ENCODE measurements around the gene FILIP1L. TPM values are rescaled to one million over a fixed set of nuclear protein-coding genes. Genes with fewer than 3 reads are reported as not detected.
A peak's percentile ranks its signal among the peaks of the same experiment; 100 is the strongest.

The FILIP1L gene
- total and polyA plus RNA-seq, 2 of the 4 experiments (the other 2 are of a cell fraction), result 11.5 to 19.9 TPM

- H2AFZ ChIP-seq (replicated peaks; ENCODE audit: low read length, poor library complexity), result no peak overlapping the region
- no peak overlapping the region for H2AK9ac ChIP-seq (replicated peaks; ENCODE audit: low read depth, low read length, poor library complexity)
- WGBS, 2 experiments (ENCODE audit: extremely low coverage in 2 of 2, insufficient read length in 1 of 2), result no CpG with 5 or more reads among the region's 1 CpG
- CTCF ChIA-PET, result no interaction called here
- H4K91ac ChIP-seq (ENCODE audit: insufficient read depth, low read depth, low read length), result no peak overlapping the region
- H3K56ac ChIP-seq (ENCODE audit: extremely low read depth, insufficient read depth, low read length), result no peak overlapping the region
- peaks cover 29% of the 10 kb centered on the region for H3K9me1 ChIP-seq (ENCODE audit: insufficient read depth, low read length)
- H4K8ac ChIP-seq (ENCODE audit: low read depth in 2 of 2, low read length in 2 of 2), result no peak overlapping the region
- H2BK5ac ChIP-seq (ENCODE audit: low read depth, low read length, poor library complexity, severe bottlenecking), result peak overlapping the region; percentile 12
- no peak overlapping the region for H2AK5ac ChIP-seq (ENCODE audit: low read depth, low read length)
- H2BK15ac ChIP-seq (ENCODE audit: low read depth, low read length), result no peak overlapping the region
- no peaks in the 10 kb centered on the region for H3K9me3 ChIP-seq (ENCODE audit: control insufficient read depth, insufficient read depth, low read length)
- in situ Hi-C loops (cut with MboI; ENCODE audit: low sequenced_read_pairs), result loop anchor here (25.0 kb wide), 1 partner anchor 197 kb away; no protein-coding TSS in a partner anchor
- no peak overlapping the region for H3K23ac ChIP-seq (ENCODE audit: low read depth, low read length)
- H3K36me3 ChIP-seq (ENCODE audit: control insufficient read depth, insufficient read depth, low read length), result peaks cover 30% of the 10 kb centered on the region
- POLR2A ChIA-PET (ENCODE audit: unreplicated experiment), result no interaction called here
- H2BK20ac ChIP-seq (ENCODE audit: low read depth, low read length), result no peak overlapping the region
- no peak overlapping the region for H3K4me3 ChIP-seq (ENCODE audit: insufficient read depth, low read depth, low read length)
- no peaks in the 10 kb centered on the region for H3K27me3 ChIP-seq (ENCODE audit: control insufficient read depth, insufficient read depth, low read length)
- DNase-seq (peak; percentile 61), ATAC-seq (ENCODE audit: low read depth) (no peak)
- intact Hi-C loops (cut with micrococcal nuclease), result no loop called here
- no peak overlapping the region for H3K9ac ChIP-seq (ENCODE audit: low read depth, low read length)
- H4K20me1 ChIP-seq (ENCODE audit: insufficient read depth, low read length), result peaks cover 61% of the 10 kb centered on the region
- H3K27ac ChIP-seq (ENCODE audit: insufficient read depth, low read length), result no peak overlapping the region
- H2BK120ac ChIP-seq (ENCODE audit: low read depth, low read length), result no peak overlapping the region
- dilution Hi-C loops (cut with HindIII; ENCODE audit: low sequenced_read_pairs, unreplicated experiment), result no loop called here
- peak; percentile 66 for TF ChIP-seq CEBPB (IDR thresholded peaks at IDR 0.05; ENCODE audit: low read depth, low read length)
- no peak for TF ChIP-seq SMC3 (IDR thresholded peaks at IDR 0.05; ENCODE audit: low read depth, low read length)
- peaks cover 29 to 83% of the 10 kb centered on the region in 2 experiments for H3K79me1 ChIP-seq (ENCODE audit: low read depth in 1 of 2, low read length in 2 of 2)
- no peak overlapping the region for H3K4me2 ChIP-seq (ENCODE audit: low read depth, low read length)
- BruUV-seq (replicated peaks), result no TSS peak
- H4K5ac ChIP-seq (ENCODE audit: low read depth, low read length), result no peak overlapping the region; the same call in 1 of the 2 replicates
- no peak overlapping the region for H3K18ac ChIP-seq (ENCODE audit: low read depth, low read length)
- H3K4me1 ChIP-seq (ENCODE audit: control insufficient read depth, insufficient read depth, low read length), result peaks cover 30% of the 10 kb centered on the region
- no peak overlapping the region for H3K4ac ChIP-seq (ENCODE audit: low read depth, low read length)
- no peak overlapping the region for H3K14ac ChIP-seq (replicated peaks; ENCODE audit: low read depth, low read length)
Measured at GRCh38 chr3:99865321-99865720, 249.0 kb downstream of the FILIP1L start.

Data from IMR-90 (cell line).